HG03439 (cell line): ENCODE results near the gene XYLT1.
"Not testable (repeated sequence)": the region's sequence is repeated elsewhere in the genome, so short reads cannot be mapped to it uniquely, and the experiment has no call there.

ENCODE experiments used
- ATAC-seq: cut with Tn5 transposase; IDR thresholded peaks from one replicate; pipeline ENCODE4 v1.9.1; 2021; ENCODE audit warnings: mild to moderate bottlenecking, moderate library complexity; ENCODE audit not compliant: unreplicated experiment

The XYLT1 gene, protein sequence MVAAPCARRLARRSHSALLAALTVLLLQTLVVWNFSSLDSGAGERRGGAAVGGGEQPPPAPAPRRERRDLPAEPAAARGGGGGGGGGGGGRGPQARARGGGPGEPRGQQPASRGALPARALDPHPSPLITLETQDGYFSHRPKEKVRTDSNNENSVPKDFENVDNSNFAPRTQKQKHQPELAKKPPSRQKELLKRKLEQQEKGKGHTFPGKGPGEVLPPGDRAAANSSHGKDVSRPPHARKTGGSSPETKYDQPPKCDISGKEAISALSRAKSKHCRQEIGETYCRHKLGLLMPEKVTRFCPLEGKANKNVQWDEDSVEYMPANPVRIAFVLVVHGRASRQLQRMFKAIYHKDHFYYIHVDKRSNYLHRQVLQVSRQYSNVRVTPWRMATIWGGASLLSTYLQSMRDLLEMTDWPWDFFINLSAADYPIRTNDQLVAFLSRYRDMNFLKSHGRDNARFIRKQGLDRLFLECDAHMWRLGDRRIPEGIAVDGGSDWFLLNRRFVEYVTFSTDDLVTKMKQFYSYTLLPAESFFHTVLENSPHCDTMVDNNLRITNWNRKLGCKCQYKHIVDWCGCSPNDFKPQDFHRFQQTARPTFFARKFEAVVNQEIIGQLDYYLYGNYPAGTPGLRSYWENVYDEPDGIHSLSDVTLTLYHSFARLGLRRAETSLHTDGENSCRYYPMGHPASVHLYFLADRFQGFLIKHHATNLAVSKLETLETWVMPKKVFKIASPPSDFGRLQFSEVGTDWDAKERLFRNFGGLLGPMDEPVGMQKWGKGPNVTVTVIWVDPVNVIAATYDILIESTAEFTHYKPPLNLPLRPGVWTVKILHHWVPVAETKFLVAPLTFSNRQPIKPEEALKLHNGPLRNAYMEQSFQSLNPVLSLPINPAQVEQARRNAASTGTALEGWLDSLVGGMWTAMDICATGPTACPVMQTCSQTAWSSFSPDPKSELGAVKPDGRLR

DNA sequence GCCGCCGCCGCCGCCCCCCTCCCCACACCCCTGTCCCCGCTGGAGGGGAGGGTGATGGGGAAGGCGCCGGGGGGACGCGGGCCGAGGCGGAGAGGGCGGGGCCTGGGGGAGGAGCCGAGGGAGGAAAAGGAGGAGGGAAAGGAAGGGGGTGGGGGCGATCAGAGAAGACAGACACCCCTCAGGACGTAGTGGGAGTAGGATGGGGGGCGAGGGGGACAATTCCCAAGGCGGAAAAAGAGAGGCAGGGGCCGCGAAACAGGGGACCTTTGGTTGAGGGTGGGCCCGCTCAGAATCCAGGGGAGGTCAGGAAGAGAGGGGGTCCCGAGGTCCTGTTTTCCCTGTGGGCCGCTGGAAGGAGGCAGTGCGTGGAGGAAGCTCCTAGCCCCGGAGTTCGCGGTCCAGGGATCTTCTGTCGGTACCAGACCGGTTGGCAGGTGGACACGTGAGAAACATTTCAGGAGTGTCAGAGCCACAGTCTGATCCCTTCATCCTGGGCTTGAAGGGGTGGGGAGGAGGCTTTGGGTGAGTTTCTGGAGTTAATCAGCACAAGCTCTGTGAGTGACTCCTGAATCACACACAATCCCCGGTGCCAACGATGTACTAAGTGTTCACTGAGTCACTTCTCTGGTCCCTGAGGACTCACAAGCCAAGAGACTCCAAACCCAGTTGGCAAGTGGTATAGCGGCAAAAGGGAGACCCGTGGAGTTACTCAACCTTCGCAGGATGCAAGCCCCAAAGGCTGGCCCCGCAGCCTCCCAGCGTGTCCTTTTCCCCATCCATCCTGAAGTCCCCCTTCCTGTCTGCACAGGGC lies at the start of gene XYLT1:
XYLT1 (minus strand) TSS at position 53 of the 811 bp plus-strand sequence. CDS start 164 bp downstream, outside the sequence.
- ATAC-seq, result no peak

GRCh38 chr16:17520111-17520510 lies 49.4 kb upstream of the XYLT1 start:
- no peak for ATAC-seq

GRCh38 chr16:17519101-17519955 lies 48.6 kb upstream of the XYLT1 start:
- no peak for ATAC-seq

GRCh38 chr16:17518441-17518840 lies 47.7 kb upstream of the XYLT1 start:
- ATAC-seq, result no peak

DNA sequence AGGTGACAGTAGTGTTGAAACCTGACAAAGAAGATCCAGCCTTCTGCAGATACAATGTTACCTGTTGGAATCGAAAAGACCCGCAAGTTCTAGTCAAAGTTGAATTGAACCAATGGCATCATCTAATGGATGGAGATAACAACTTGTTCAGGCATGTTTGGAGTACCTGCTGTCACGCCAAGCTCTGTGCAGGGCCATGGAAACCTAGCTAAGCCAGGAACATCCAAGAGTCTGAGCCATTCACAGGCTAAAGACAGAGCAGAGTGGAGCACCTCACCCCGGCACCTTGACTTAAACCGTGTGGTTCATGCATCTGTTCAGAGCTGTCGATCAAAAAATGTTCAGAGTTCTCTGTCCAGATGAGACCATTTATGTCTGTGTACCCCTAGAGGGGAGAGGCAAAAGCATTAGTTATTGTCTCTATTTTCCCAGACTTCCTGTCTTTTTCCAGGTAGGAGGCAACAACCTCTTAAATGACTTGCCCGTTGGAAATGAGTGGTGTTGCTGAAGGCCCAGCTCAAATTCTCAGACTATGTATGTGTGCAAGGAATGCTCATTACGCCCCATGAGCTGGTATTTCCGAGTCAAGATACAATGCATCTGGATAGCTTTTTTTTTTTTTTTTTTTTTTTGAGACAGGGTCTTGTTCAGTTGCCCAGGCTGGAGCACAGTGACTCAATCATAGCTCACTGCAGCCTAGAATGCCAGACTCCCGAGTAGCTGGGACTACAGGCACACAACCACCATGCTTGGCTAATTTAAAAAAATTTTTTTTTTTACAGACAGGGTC lies 44.9 kb upstream of the XYLT1 start:
- ATAC-seq, result no peak

DNA sequence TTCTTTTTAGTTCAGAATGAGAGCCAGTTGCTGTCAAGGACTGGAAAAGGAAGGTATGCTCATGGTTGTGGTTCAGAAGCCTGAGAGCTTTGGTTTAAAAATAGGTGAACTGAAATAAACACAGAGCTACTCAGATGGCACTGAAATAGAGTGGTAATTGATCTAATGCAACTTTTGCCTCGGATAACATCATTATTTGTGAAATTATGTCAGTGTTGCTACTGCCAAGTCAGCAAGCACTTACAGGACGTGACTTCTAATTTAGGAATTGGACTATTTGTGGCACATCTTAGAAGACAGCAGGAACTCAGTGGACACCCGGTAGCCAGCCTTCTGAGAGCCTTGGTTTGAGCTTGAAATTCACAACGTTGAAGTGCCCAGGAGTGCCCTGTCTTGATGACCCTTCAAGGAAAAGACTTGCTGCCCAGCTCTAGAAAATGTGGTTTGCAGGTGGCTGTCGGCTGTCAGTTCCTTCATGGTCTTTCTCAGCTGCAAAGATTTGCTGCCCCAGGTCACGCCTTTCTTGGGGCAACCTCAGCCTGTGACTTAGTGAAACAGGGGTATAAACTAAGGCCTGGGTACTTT lies 42.0 kb upstream of the XYLT1 start:
- ATAC-seq, result no peak

DNA sequence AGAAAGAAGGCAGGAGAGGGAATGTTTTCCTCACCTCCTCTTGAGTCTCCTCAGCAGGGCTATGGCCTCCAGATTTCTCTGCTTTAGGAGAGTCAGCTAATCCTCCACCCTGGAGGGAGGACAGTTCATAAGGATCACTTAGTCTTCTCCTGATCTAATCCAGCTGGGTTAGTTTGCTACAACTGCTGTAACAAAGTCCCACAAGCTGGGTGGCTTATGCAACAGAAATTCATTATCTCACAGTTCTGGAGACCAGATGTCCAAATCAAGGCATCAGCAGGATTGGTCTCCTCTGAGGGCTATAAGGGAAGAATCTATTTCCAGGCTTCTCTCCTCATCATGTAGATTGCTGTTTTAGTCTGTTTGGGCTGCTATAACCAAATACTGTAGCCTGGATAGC lies 40.6 kb upstream of the XYLT1 start:
- ATAC-seq, result no peak

DNA sequence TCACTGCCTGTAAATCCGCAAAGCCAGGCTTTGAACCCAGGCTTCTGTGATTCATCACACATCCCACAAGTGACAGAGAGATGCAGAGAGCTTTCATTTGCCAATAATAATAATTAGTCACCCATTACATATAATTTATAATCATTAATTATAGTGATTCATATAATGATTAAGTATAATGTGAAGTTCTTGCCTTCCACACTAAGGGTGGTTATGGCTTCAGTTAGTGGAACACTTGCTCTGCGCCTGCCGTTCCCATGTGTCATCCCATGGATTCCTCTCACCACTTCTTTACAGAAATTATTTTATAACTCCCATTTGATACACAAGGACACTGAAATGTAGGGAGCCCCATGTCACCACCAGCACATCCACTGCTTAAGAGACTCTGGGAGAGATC lies 39.8 kb upstream of the XYLT1 start:
- no peak for ATAC-seq

- no peak for ATAC-seq
Observed at GRCh38 chr16:17509194-17509593, 38.4 kb upstream of the XYLT1 start.

- no peak for ATAC-seq
Observed at GRCh38 chr16:17508303-17508702, 37.5 kb upstream of the XYLT1 start.

GRCh38 chr16:17507516-17507915 lies 36.8 kb upstream of the XYLT1 start:
- not testable (repeated sequence) for ATAC-seq

GRCh38 chr16:17505828-17506227 lies 35.1 kb upstream of the XYLT1 start:
- not testable (repeated sequence) for ATAC-seq

DNA sequence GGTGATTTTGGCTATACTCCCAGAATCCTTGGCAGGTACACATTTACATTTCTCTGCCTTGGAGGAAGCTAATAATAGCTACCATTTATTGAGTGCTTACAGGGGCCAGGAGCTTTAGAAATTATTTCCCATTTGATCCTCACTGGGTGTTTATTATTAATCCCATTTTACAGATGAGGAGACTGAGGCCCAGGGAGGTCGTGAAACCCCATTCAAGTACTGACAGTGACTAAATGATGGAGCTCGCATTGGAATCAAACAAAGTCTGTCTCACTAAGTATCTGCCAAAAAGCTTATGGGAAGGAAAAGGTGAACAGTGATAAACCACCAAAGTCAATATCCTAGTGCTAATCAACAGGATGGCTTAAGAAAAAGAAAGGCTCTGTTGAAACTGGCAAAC lies 33.3 kb upstream of the XYLT1 start:
- no peak for ATAC-seq

GRCh38 chr16:17503331-17503730 lies 32.6 kb upstream of the XYLT1 start:
- ATAC-seq, result no peak

DNA sequence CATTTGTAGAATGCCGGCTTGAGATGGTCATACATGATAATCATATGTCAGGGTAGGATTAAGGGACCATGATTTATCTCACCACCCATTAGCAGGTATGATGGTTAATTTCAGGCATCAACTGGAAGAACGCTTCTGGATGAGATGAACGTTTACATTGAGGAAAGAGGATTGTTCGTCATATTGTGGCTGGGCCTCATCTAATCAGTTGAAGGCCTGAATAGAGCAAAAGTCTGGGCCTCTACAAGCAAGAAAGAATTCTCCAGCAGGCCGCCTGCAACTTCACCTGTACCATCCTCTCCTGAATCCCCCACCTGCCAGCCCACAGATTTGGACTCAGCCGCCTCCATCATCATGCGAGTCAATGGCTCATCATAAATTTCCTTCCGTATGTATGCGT lies 30.6 kb upstream of the XYLT1 start:
- no peak for ATAC-seq

GRCh38 chr16:17499223-17499902 lies 28.6 kb upstream of the XYLT1 start:
- no peak for ATAC-seq

- ATAC-seq, result no peak
Observed at GRCh38 chr16:17497648-17498047, 26.9 kb upstream of the XYLT1 start.

DNA sequence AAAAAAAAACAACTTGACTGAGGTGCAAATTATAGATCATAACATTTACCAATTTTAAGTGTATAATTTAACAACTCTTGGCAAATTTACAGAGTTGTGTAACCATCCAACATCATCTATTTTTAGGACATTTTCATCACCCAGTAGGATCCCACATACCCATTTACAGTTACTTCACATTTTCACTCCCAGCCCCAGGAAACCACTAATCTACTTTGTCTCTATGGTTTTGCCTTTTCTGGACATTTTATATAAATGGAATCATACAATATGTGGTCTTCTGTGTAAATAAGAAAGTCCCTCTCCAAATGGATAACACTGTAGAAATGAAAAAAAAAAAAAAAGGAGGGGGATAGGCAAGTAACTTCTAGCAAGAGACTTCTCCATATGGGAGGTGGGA lies 26.1 kb upstream of the XYLT1 start:
- no peak for ATAC-seq
